Epithelial cell of prostate (primary cell): ENCODE data around the gene MGLL.
A peak's percentile ranks its signal among the peaks of the same experiment; 100 is the strongest.

Experiments used
- DNase-seq: peaks from one replicate; pipeline ENCODE4 v3.0.0-alpha.2; 2011; ENCODE audit warnings: low read depth, low spot score
- H3K27ac ChIP-seq: fragments of 450-650 bp; 2 replicates; pipeline ENCODE4 v1.5.1; 2017; ENCODE audit warnings: mild to moderate bottlenecking

MGLL gene

GRCh38 chr3:127777332-127777731, 45.0 kb downstream of the MGLL start:
- DNase-seq: no peak
- no peak overlapping the region for H3K27ac ChIP-seq

- DNase-seq: no peak
- no peak overlapping the region for H3K27ac ChIP-seq
These were observed 46.0 kb downstream of the MGLL start for GRCh38 chr3:127776347-127776746.

GRCh38 chr3:127775398-127776109, 46.8 kb downstream of the MGLL start:
- no peak for DNase-seq
- no peak overlapping the region for H3K27ac ChIP-seq

GRCh38 chr3:127774647-127775046, 47.7 kb downstream of the MGLL start:
- no peak for DNase-seq
- H3K27ac ChIP-seq: no peak overlapping the region

GRCh38 chr3:127773752-127774395, 48.4 kb downstream of the MGLL start:
- no peak overlapping the region for H3K27ac ChIP-seq

GRCh38 chr3:127772827-127773751, 49.2 kb downstream of the MGLL start:
- no peak overlapping the region for H3K27ac ChIP-seq
- no peak for DNase-seq

More at GRCh38 chr3:127773752-127774395, 48.4 kb downstream of the MGLL start:
- no peak for DNase-seq

- no peak for DNase-seq
- no peak overlapping the region for H3K27ac ChIP-seq
These were observed 50.0 kb downstream of the MGLL start for GRCh38 chr3:127772273-127772672.

GRCh38 chr3:127771746-127772145, 50.6 kb downstream of the MGLL start:
- H3K27ac ChIP-seq: no peak overlapping the region
- DNase-seq: no peak

GRCh38 chr3:127770671-127771355, 51.5 kb downstream of the MGLL start:
- DNase-seq: no peak
- H3K27ac ChIP-seq: no peak overlapping the region

- H3K27ac ChIP-seq: peak overlapping the region; percentile 96
- no peak for DNase-seq
These were observed 52.8 kb downstream of the MGLL start for GRCh38 chr3:127769284-127770081.

- peak overlapping the region; percentile 96 for H3K27ac ChIP-seq
- DNase-seq: peak; percentile 80
These were observed 53.8 kb downstream of the MGLL start for GRCh38 chr3:127768346-127769008.

- DNase-seq: no peak
- peak overlapping the region; percentile 96 for H3K27ac ChIP-seq
These were observed 55.2 kb downstream of the MGLL start for GRCh38 chr3:127767126-127767525.

GRCh38 chr3:127765735-127766134, 56.6 kb downstream of the MGLL start:
- H3K27ac ChIP-seq: no peak overlapping the region
- no peak for DNase-seq

GRCh38 chr3:127764841-127765362, 57.4 kb downstream of the MGLL start:
- H3K27ac ChIP-seq: no peak overlapping the region
- DNase-seq: no peak

GRCh38 chr3:127764301-127764700, 58.0 kb downstream of the MGLL start:
- DNase-seq: no peak
- H3K27ac ChIP-seq: no peak overlapping the region

- no peak for DNase-seq
- no peak overlapping the region for H3K27ac ChIP-seq
These were observed 58.5 kb downstream of the MGLL start for GRCh38 chr3:127763816-127764215.

GRCh38 chr3:127763337-127763736, 59.0 kb downstream of the MGLL start:
- H3K27ac ChIP-seq: no peak overlapping the region

GRCh38 chr3:127762787-127763105, 59.6 kb downstream of the MGLL start:
- H3K27ac ChIP-seq: no peak overlapping the region
- no peak for DNase-seq

More at GRCh38 chr3:127763337-127763736, 59.0 kb downstream of the MGLL start:
- no peak for DNase-seq
